Medulla oblongata (tissue), 1 donor: ENCODE data around the gene TLR2.
"Not testable (repeated sequence)": the region's sequence is repeated elsewhere in the genome, so short reads cannot be mapped to it uniquely, and the experiment has no call there.

Experiments
- DNase-seq: peaks from one replicate; pipeline ENCODE4 v3.0.0-alpha.2; 2015; ENCODE audit errors: extremely low spot score

TLR2 gene

GRCh38 chr4:153661908-153662307, 22.2 kb upstream of the TLR2 start:
- DNase-seq = no peak

- no peak for DNase-seq
Observed at GRCh38 chr4:153663667-153664066, 20.4 kb upstream of the TLR2 start.

- not testable (repeated sequence) for DNase-seq
Observed at GRCh38 chr4:153666505-153666904, 17.6 kb upstream of the TLR2 start.

GRCh38 chr4:153668647-153669046, 15.4 kb upstream of the TLR2 start:
- no peak for DNase-seq

GRCh38 chr4:153669838-153670237, 14.2 kb upstream of the TLR2 start:
- no peak for DNase-seq

GRCh38 chr4:153676486-153676885, 7.6 kb upstream of the TLR2 start:
- no peak for DNase-seq

- no peak for DNase-seq
Observed at GRCh38 chr4:153676984-153677383, 7.1 kb upstream of the TLR2 start.

GRCh38 chr4:153679486-153679885, 4.6 kb upstream of the TLR2 start:
- no peak for DNase-seq

GRCh38 chr4:153683763-153684181, 308 bp upstream of the TLR2 start:
- no peak for DNase-seq

GRCh38 chr4:153684971-153685371, 891 bp downstream of the TLR2 start:
- no peak for DNase-seq

- DNase-seq = no peak
Observed at GRCh38 chr4:153704522-153704921, 20.4 kb downstream of the TLR2 start.

GRCh38 chr4:153705743-153706468, 21.8 kb downstream of the TLR2 start:
- DNase-seq = peak; percentile 21

GRCh38 chr4:153706519-153706918, 22.4 kb downstream of the TLR2 start:
- DNase-seq = no peak

- DNase-seq = no peak
Observed at GRCh38 chr4:153710681-153711080, 26.6 kb downstream of the TLR2 start.

GRCh38 chr4:153713866-153714646, 30.0 kb downstream of the TLR2 start:
- no peak for DNase-seq

- no peak for DNase-seq
Observed at GRCh38 chr4:153722036-153722435, 38.0 kb downstream of the TLR2 start.

- no peak for DNase-seq
Observed at GRCh38 chr4:153724606-153725005, 40.5 kb downstream of the TLR2 start.

- no peak for DNase-seq
Observed at GRCh38 chr4:153725136-153725830, 41.2 kb downstream of the TLR2 start.

GRCh38 chr4:153725831-153726154, 41.7 kb downstream of the TLR2 start:
- DNase-seq = no peak

- DNase-seq = no peak
Observed at GRCh38 chr4:153728151-153728550, 44.1 kb downstream of the TLR2 start.

GRCh38 chr4:153728660-153729059, 44.6 kb downstream of the TLR2 start:
- peak; percentile 22 for DNase-seq

GRCh38 chr4:153729895-153730294, 45.8 kb downstream of the TLR2 start:
- DNase-seq = peak; percentile 14

- DNase-seq = no peak
Observed at GRCh38 chr4:153731239-153731638, 47.2 kb downstream of the TLR2 start.
